K562 treated with DMSO at 1 percent for 24 hours (cell line): ENCODE results near the gene SLC2A10. TPM values are rescaled to one million over a fixed set of nuclear protein-coding genes. Genes with fewer than 3 reads are reported as not detected.

Source experiments
- total RNA-seq: library from RNA; unstranded; fragments of 300-600 nt; gene quantifications from 2 replicates; pipeline ENCODE4 v1.2.3, GENCODE V29; 2022; ENCODE audit warnings: low read depth; ENCODE audit not compliant: insufficient read depth

Gene SLC2A10
- total RNA-seq = 0.30 and 1.0 TPM in 2 replicates

GRCh38 chr20:46709459-46710152, at the start of gene SLC2A10:
Gene SLC2A10, plus strand, starts transcription at chr20:46709649. Its CDS starts 88 bp downstream, at chr20:46709737.

GRCh38 chr20:46689082-46689753, 20.2 kb upstream of the SLC2A10 start, which contains the start of gene TP53RK:
Gene TP53RK, minus strand, starts transcription at chr20:46689444. Its CDS starts 30 bp downstream, at chr20:46689414.

Other genes with a start within 250 kb of the SLC2A10 start
- 0.42 and 0.86 TPM in 2 replicates for gene ZNF334, start 196.1 kb upstream of the SLC2A10 start, total RNA-seq
- gene OCSTAMP, start 159.0 kb upstream of the SLC2A10 start, total RNA-seq = not detected in 2 replicates
- gene SLC13A3, start 58.2 kb upstream of the SLC2A10 start, total RNA-seq = 8.3 and 8.8 TPM in 2 replicates
- gene TP53RK, start 20.2 kb upstream of the SLC2A10 start, total RNA-seq = 9.1 and 10.5 TPM in 2 replicates
- gene EYA2, start 185.2 kb downstream of the SLC2A10 start, total RNA-seq = 0.36 TPM in 1 of 2 replicates, not detected in the other